ENCODE results near the gene CER1. TPM values are rescaled to one million over a fixed set of nuclear protein-coding genes. Genes with fewer than 3 reads are reported as not detected.

Gene CER1, protein sequence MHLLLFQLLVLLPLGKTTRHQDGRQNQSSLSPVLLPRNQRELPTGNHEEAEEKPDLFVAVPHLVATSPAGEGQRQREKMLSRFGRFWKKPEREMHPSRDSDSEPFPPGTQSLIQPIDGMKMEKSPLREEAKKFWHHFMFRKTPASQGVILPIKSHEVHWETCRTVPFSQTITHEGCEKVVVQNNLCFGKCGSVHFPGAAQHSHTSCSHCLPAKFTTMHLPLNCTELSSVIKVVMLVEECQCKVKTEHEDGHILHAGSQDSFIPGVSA
- not detected for total RNA-seq

DNA sequence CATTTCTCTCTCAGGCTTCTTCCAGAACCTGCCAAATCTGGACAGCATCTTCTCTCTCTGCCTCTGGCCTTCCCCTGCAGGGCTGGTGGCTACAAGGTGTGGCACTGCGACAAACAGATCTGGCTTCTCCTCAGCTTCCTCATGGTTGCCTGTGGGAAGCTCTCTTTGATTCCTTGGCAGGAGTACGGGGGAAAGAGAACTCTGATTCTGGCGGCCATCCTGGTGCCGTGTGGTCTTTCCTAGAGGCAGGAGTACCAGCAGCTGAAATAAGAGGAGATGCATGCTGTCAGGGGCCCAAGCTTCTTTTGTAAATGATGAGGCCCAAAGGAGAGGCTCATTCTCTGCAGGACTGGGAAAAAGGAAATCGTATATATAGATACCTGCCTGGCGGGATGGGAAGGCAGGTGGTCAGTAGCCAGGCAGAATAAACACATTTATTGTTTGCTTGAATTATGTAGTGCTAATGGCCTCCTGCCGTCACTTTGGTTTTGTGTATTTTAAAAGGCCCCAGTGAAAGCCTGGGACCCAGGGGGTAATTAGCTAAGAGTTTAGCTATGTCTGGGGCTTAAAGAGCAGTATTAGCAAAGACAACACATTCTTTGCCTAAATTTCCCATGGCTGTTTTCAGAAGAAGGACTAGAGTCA lies at the start of gene CER1:
Gene CER1, minus strand, starts transcription at position 343 of the 645 bp plus-strand sequence. Its CDS starts 61 bp downstream, at position 282.
- Mint-ChIP-seq H3K36me3 (ENCODE audit: insufficient read depth) (no peaks in the 10 kb centered on the region), H3K27me3 (ENCODE audit: low read depth) (peaks cover 14% of the 10 kb centered on the region), H3K4me3 (no peak within 1 kb of the TSS), H3K9me3 (no peaks in the 10 kb centered on the region), H3K4me1 (ENCODE audit: low read depth) (no peaks in the 10 kb centered on the region)
- DNase-seq (no peak), ATAC-seq (no peak)

DNA sequence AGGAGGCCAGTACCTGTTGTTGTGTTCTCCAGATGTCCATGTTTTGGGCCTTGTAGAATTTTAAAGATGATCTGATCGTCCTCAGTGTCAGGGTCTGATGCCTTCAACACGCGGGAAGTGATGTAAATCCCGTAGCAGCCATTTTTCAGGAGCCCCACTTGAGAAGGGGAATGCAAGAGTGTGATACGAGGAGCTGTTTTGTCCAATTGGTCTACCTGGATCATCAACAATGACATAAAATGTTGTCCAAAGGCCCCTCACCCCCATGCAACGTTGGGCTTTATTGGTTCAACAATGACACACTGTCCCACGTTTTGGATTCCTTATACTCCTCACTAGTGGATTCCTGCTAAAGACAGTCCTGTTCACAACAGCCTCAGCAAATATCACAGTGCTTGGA lies 48.1 kb upstream of the CER1 start:
- Mint-ChIP-seq H3K4me3 (no peak overlapping the region), H3K9me3 (no peaks in the 10 kb centered on the region), H3K36me3 (ENCODE audit: insufficient read depth) (no peaks in the 10 kb centered on the region), H3K4me1 (ENCODE audit: low read depth) (no peaks in the 10 kb centered on the region), H3K27me3 (ENCODE audit: low read depth) (peaks cover 14% of the 10 kb centered on the region)
- DNase-seq (no peak), ATAC-seq (no peak)

DNA sequence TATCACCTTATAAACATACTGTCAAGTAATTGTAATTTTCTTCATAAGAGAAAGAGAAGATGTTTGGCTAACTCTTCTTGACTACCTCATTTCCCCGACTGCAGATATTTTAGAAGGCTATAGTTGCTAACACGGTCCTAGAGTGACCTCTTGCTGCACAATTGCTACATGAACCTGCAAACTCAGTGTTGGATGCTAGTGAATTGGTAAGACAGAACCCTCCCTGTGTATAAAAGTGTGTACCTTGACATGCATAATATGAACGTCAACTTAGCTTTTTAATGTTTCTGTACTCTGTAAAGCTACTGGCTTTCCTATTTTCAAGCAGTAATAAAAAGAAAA lies 46.7 kb upstream of the CER1 start:
- ATAC-seq = no peak
- peaks cover 16% of the 10 kb centered on the region for H3K27me3 Mint-ChIP-seq (ENCODE audit: low read depth)
- no peaks in the 10 kb centered on the region for H3K4me1 Mint-ChIP-seq (ENCODE audit: low read depth)
- H3K36me3 Mint-ChIP-seq (ENCODE audit: insufficient read depth) = no peaks in the 10 kb centered on the region
- H3K4me3 Mint-ChIP-seq = no peak overlapping the region
- no peaks in the 10 kb centered on the region for H3K9me3 Mint-ChIP-seq
- no peak for DNase-seq

DNA sequence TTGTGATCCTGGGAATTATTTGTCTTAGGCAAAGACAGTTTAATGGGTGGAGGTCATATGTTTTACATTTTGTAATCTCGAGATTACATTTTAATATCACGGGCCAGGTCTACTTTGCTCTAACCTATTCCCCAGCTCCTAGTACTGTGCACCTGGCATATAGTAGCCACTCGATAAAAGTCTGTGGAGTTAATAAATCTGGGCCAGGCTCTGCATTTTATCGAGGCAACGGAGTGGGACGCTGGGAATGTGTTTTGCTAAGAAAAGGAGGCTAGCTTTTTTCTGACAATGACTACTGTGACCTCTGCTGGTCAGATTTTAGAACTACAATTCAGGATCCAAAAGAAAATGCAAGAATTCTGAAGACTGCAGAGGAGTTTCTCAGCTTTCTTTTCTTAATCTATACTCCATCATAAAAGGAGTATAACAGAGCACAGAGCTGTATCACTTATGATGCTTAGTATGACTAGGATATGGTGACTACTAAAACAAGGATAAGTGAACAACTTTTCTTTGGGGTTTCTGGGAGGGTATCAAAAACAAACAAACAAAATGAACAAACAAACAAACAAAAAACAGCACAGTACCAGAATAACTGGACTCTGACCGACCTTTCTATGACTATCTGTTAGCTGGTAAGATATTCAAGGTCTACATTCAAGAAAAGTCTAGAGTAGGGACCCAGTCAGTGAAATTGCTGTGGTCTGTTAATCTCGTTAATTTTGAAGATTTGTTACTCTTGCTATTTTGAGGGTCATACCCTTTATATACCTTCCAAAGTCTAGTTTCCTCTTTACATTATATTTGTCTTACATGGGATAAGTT lies 46.1 kb upstream of the CER1 start:
- ATAC-seq (no peak), DNase-seq (no peak)
- Mint-ChIP-seq H3K4me1 (ENCODE audit: low read depth) (no peaks in the 10 kb centered on the region), H3K36me3 (ENCODE audit: insufficient read depth) (no peaks in the 10 kb centered on the region), H3K4me3 (no peak overlapping the region), H3K9me3 (no peaks in the 10 kb centered on the region), H3K27me3 (ENCODE audit: low read depth) (peaks cover 16% of the 10 kb centered on the region)

DNA sequence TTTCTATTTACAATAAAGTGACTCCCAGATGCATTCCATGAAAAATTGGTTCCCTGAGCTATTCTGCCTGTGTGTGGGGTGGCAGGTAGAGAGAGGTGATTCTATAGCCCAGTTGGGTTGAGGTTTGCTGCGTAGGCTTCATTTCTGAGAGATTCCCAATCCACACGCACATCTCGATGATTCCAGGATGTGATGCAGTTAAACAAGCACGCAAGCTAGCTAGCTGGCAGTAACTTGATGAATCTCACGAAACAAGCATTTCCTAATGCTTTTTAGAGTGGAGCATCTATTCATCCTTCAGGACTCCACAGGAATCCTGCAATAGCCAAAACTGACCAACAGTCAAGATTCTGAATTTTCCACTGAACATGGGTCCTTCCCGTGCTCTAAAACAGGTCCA lies 43.8 kb upstream of the CER1 start:
- H3K36me3 Mint-ChIP-seq (ENCODE audit: insufficient read depth) = no peaks in the 10 kb centered on the region

DNA sequence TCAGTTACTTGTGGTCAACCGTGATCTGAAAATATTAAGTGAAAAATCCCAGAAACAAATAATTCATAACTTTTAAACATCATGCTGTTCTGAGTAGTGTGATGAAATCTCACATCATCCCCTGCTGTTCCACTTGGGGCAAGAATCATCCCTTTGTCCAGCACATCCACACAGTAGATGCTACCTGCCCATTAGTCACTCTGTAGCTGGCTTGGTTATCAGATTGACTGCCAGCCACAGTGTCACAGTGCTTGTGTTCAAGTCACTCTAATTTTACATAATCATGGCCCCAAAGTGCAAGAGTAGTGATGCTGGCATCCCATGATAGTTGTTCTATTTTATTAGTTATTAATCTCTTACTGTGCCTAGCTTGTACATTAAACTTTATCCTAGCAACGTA lies 39.1 kb upstream of the CER1 start:
- DNase-seq (no peak), ATAC-seq (no peak)
- Mint-ChIP-seq H3K36me3 (ENCODE audit: insufficient read depth) (no peaks in the 10 kb centered on the region), H3K27me3 (ENCODE audit: low read depth) (peaks cover 13% of the 10 kb centered on the region), H3K4me1 (ENCODE audit: low read depth) (no peaks in the 10 kb centered on the region), H3K4me3 (no peak overlapping the region), H3K9me3 (no peaks in the 10 kb centered on the region)

More for the DNA sequence above, 43.8 kb upstream of the CER1 start:
- DNase-seq (no peak), ATAC-seq (no peak)
- Mint-ChIP-seq H3K27me3 (ENCODE audit: low read depth) (peaks cover 16% of the 10 kb centered on the region), H3K9me3 (no peaks in the 10 kb centered on the region), H3K4me3 (no peak overlapping the region), H3K4me1 (ENCODE audit: low read depth) (no peaks in the 10 kb centered on the region)

DNA sequence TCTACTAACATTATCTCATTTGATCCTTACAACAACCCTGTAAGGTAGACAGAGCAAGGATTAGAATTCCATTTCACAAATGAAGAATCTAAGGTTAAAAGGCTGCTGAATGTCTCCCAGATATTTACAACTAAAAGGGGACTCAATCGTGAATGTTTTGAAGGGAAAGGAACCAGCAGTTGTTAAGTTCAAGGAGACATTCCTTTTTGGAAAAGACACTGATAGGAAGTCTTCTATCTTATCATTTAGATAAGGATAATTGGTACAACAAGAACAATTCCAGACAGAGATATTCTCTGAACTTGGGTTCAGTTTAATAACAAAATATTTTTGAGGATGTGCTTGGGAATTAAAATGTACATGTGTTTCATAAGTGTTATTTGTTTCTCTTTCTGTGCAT lies 37.5 kb upstream of the CER1 start:
- Mint-ChIP-seq H3K27me3 (ENCODE audit: low read depth) (peaks cover 13% of the 10 kb centered on the region), H3K9me3 (no peaks in the 10 kb centered on the region), H3K4me3 (no peak overlapping the region), H3K4me1 (ENCODE audit: low read depth) (no peaks in the 10 kb centered on the region), H3K36me3 (ENCODE audit: insufficient read depth) (no peaks in the 10 kb centered on the region)
- DNase-seq (no peak), ATAC-seq (no peak)

DNA sequence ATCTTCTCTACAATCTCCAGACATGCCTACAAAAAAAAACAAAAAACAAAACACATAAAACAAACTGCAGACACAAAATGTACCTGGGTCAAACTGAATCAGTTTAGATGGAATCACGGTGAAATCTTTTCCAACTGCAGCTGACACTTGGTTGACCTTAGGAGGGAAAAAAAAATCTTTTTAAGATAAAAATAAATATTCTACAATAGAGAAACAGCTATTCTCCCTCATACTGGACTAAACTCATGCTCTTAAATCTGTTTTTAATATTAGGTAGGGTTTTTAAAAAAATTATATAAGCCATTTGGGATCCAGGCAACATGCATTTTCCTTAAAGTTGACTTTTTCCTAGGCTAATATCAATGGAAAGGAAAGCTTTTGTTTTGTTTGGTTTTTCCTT lies 33.8 kb upstream of the CER1 start:
- H3K9me3 Mint-ChIP-seq = no peaks in the 10 kb centered on the region
- peaks cover 15% of the 10 kb centered on the region for H3K27me3 Mint-ChIP-seq (ENCODE audit: low read depth)
- DNase-seq = no peak
- no peak for ATAC-seq
- no peaks in the 10 kb centered on the region for H3K36me3 Mint-ChIP-seq (ENCODE audit: insufficient read depth)
- H3K4me3 Mint-ChIP-seq = no peak overlapping the region
- H3K4me1 Mint-ChIP-seq (ENCODE audit: low read depth) = no peaks in the 10 kb centered on the region

DNA sequence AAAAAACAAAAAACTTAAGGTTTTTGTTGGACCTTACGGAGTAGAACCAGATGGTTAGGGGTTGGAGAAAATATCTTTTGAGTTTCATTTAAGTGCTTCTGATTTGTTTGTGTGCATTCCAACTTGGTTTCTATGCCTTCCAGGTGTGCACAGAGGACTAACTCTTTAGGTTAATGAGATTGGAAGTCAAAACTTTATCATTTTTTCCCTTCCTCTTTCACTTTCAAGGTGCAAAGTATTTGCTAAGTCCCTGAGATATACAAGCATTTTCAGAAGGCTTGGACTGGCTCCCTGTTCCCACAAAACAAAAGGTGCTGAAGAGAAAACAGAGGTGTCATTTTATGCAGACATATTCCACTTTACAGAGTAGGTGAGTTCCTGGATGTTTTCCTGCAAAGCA lies 30.3 kb upstream of the CER1 start:
- H3K9me3 Mint-ChIP-seq = no peaks in the 10 kb centered on the region
- no peak for ATAC-seq

DNA sequence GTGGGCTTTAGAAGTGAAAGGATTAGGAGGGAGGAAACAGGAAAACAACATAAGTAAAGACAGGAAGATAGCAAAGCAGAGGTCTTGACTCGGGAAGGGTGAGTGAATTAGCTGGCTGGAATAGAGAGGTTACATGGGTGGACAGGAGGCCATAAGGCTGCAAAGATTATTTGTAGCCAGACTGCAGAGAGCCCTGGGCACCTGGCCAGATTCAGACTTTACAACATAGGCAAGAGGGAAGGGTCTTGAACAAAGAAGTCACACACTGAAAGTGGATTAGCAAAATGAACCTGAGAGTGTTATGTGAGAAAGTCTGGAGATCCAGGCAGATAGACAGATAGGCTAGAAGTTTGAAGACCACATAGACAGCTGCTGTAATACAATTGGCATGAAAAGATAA lies 29.7 kb upstream of the CER1 start:
- no peak overlapping the region for H3K4me3 Mint-ChIP-seq
- peaks cover 15% of the 10 kb centered on the region for H3K27me3 Mint-ChIP-seq (ENCODE audit: low read depth)
- H3K4me1 Mint-ChIP-seq (ENCODE audit: low read depth) = peaks cover 7% of the 10 kb centered on the region
- H3K36me3 Mint-ChIP-seq (ENCODE audit: insufficient read depth) = no peaks in the 10 kb centered on the region
- DNase-seq (no peak), ATAC-seq (no peak)
- no peaks in the 10 kb centered on the region for H3K9me3 Mint-ChIP-seq

More for the DNA sequence above, 30.3 kb upstream of the CER1 start:
- DNase-seq = no peak
- Mint-ChIP-seq H3K27me3 (ENCODE audit: low read depth) (peaks cover 15% of the 10 kb centered on the region), H3K4me1 (ENCODE audit: low read depth) (peaks cover 7% of the 10 kb centered on the region), H3K36me3 (ENCODE audit: insufficient read depth) (no peaks in the 10 kb centered on the region), H3K4me3 (no peak overlapping the region)

DNA sequence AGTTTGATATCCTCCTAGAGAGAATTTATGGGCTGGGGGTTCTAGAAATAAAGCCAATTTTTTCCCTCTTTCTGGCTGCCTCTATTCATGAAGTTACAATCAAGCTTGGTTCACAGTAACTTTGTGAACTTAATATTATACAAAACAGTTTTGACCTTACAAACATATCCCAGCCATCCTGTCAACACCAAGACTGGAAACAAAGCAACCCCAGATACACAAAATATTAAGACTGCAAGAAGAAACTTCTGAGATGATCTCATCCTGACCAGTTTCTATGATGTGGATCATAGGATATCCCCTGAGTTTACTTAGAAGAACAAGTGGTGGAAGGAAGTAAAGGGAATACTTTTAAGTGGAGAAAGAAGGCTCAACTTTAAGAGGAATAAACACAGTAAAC lies 28.3 kb upstream of the CER1 start:
- Mint-ChIP-seq H3K27me3 (ENCODE audit: low read depth) (peaks cover 10% of the 10 kb centered on the region), H3K36me3 (ENCODE audit: insufficient read depth) (no peaks in the 10 kb centered on the region), H3K9me3 (no peaks in the 10 kb centered on the region), H3K4me1 (ENCODE audit: low read depth) (peaks cover 7% of the 10 kb centered on the region), H3K4me3 (no peak overlapping the region)
- no peak for ATAC-seq
- DNase-seq = no peak

DNA sequence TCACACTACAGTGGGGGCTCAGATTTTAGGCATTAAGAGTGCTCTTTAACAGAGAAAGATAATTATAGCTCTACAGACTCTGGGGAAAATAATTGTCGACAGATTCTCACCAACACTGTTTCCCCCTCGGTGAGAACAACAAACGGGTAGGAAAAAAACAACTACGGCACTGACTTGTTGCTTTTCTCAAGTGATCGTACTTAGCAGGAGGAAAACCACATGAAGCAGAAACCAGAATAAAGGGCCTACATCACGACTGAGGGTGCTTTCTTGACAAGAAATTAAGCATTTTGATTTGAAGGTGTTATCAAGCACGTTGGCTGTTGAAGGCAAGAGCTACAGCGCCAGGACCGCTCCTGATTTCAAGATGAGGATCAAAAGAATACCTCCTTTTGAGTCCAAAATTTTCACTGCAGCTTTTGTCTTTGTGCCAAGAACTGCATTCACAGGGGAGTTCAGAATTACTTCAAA lies 27.2 kb upstream of the CER1 start:
- ATAC-seq = no peak
- H3K27me3 Mint-ChIP-seq (ENCODE audit: low read depth) = peaks cover 10% of the 10 kb centered on the region
- no peak for DNase-seq
- H3K4me3 Mint-ChIP-seq = no peak overlapping the region
- no peaks in the 10 kb centered on the region for H3K36me3 Mint-ChIP-seq (ENCODE audit: insufficient read depth)
- H3K4me1 Mint-ChIP-seq (ENCODE audit: low read depth) = peaks cover 7% of the 10 kb centered on the region
- no peaks in the 10 kb centered on the region for H3K9me3 Mint-ChIP-seq

DNA sequence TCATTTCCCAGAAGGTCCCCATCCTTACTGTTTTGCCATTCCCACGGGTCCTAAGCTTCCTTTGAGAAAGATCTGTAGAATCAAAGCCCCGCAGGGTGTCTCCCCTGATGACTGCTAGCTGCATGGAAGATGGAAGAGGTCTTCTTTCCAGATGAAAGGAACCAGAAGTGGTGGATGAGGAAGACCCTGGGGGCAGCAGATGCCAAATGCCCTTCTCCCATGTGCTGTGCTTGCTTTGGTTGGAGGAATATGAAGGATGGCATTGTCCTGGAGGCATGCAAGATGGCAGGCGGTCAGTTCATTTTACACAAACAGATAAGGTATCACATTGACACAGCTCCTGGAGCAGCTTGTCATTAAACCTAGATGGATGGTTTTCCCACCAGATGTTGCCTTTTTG lies 25.8 kb upstream of the CER1 start:
- H3K4me1 Mint-ChIP-seq (ENCODE audit: low read depth) = peaks cover 7% of the 10 kb centered on the region
- H3K9me3 Mint-ChIP-seq = no peaks in the 10 kb centered on the region
- DNase-seq (no peak), ATAC-seq (no peak)
- H3K36me3 Mint-ChIP-seq (ENCODE audit: insufficient read depth) = no peaks in the 10 kb centered on the region
- H3K4me3 Mint-ChIP-seq = no peak overlapping the region
- peaks cover 10% of the 10 kb centered on the region for H3K27me3 Mint-ChIP-seq (ENCODE audit: low read depth)

DNA sequence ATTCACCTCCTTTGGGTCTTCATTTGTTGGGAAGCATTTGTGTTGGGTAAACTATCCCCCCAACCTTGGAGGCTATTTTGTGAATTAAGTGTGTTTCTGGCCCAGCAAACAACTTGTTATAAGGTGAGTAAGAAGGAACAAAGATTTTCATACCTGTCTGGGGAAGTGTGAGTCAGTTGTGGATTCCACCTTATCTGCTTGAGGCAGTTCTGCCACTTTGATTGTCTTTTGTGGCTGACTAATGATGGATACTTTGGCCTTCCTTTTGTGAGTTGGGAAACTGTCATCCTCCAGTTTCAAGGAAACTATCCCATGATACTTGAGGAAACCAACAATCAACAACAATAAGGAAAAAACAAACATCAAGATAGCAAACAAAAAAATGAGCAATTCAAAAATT lies 24.6 kb upstream of the CER1 start:
- H3K27me3 Mint-ChIP-seq (ENCODE audit: low read depth) = peaks cover 7% of the 10 kb centered on the region
- no peaks in the 10 kb centered on the region for H3K9me3 Mint-ChIP-seq
- H3K36me3 Mint-ChIP-seq (ENCODE audit: insufficient read depth) = no peaks in the 10 kb centered on the region
- H3K4me3 Mint-ChIP-seq = no peak overlapping the region
- DNase-seq (no peak), ATAC-seq (no peak)
- H3K4me1 Mint-ChIP-seq (ENCODE audit: low read depth) = peaks cover 7% of the 10 kb centered on the region

DNA sequence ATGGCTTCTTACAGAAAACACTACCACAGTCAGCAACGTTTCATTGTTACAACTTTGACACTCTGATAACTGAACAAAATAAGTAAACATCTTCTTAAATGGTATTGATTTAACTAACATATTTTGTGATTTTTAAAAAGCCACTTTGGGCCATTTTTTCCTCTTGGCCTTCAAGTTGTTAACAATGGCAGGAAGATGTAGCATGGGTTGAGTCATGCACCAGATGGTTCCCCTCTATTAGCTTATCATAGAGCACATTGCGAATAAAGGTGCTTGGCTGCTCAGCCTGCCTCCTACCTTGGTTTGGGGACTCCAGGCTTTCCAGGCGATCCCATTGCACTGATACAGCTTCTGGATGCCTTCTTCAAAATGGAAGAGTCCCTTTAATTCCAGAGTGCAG lies 24.1 kb upstream of the CER1 start:
- ATAC-seq = no peak
- no peak overlapping the region for H3K4me3 Mint-ChIP-seq
- DNase-seq = no peak
- H3K27me3 Mint-ChIP-seq (ENCODE audit: low read depth) = peaks cover 6% of the 10 kb centered on the region
- H3K36me3 Mint-ChIP-seq (ENCODE audit: insufficient read depth) = no peaks in the 10 kb centered on the region
- no peaks in the 10 kb centered on the region for H3K9me3 Mint-ChIP-seq
- peaks cover 7% of the 10 kb centered on the region for H3K4me1 Mint-ChIP-seq (ENCODE audit: low read depth)
